ENCODE measurements around the gene CDK5RAP1.

Gene CDK5RAP1

GRCh38 chr20:33373735-33374605 lies 27.3 kb downstream of the CDK5RAP1 start:
- peak; percentile 23 for DNase-seq (ENCODE audit: low read depth)
- H3K4me3 ChIP-seq (replicated peaks; ENCODE audit: low read depth, low read length) = no peak overlapping the region
- no peak for TF ChIP-seq CTCF (IDR thresholded peaks at IDR 0.05; ENCODE audit: low read length, missing control alignments)

- no peak for TF ChIP-seq CTCF (IDR thresholded peaks at IDR 0.05; ENCODE audit: low read length, missing control alignments)
- no peak for DNase-seq (ENCODE audit: low read depth)
These were observed 28.3 kb downstream of the CDK5RAP1 start for GRCh38 chr20:33372993-33373441.

GRCh38 chr20:33370291-33370690 lies 31.0 kb downstream of the CDK5RAP1 start:
- no peak for DNase-seq (ENCODE audit: low read depth)
- H3K4me3 ChIP-seq (replicated peaks; ENCODE audit: low read depth, low read length) = no peak overlapping the region
- no peak for TF ChIP-seq CTCF (IDR thresholded peaks at IDR 0.05; ENCODE audit: low read length, missing control alignments)

More at GRCh38 chr20:33372993-33373441, 28.3 kb downstream of the CDK5RAP1 start:
- no peak overlapping the region for H3K4me3 ChIP-seq (replicated peaks; ENCODE audit: low read depth, low read length)

- TF ChIP-seq CTCF (IDR thresholded peaks at IDR 0.05; ENCODE audit: low read length, missing control alignments) = no peak
- DNase-seq (ENCODE audit: low read depth) = no peak
- H3K4me3 ChIP-seq (replicated peaks; ENCODE audit: low read depth, low read length) = no peak overlapping the region
These were observed 38.4 kb downstream of the CDK5RAP1 start for GRCh38 chr20:33362898-33363297.

- no peak overlapping the region for H3K4me3 ChIP-seq (replicated peaks; ENCODE audit: low read depth, low read length)
- no peak for DNase-seq (ENCODE audit: low read depth)
- no peak for TF ChIP-seq CTCF (IDR thresholded peaks at IDR 0.05; ENCODE audit: low read length, missing control alignments)
These were observed 41.7 kb downstream of the CDK5RAP1 start for GRCh38 chr20:33359399-33360261.

GRCh38 chr20:33353013-33353402 lies 48.3 kb downstream of the CDK5RAP1 start:
- TF ChIP-seq CTCF (IDR thresholded peaks at IDR 0.05; ENCODE audit: low read length, missing control alignments) = no peak
- DNase-seq (ENCODE audit: low read depth) = no peak
- no peak overlapping the region for H3K4me3 ChIP-seq (replicated peaks; ENCODE audit: low read depth, low read length)
